Fibroblast of skin of left biceps (primary cell): ENCODE measurements around the gene DLGAP1.
"Not testable (repeated sequence)": the region's sequence is repeated elsewhere in the genome, so short reads cannot be mapped to it uniquely, and the experiment has no call there.

Source experiments
- DNase-seq, 2 experiments: peaks; one replicate each; pipeline ENCODE4 v3.0.0-alpha.2; 2013; ENCODE audit warnings: low read depth in 2 of 2

Gene DLGAP1

DNA sequence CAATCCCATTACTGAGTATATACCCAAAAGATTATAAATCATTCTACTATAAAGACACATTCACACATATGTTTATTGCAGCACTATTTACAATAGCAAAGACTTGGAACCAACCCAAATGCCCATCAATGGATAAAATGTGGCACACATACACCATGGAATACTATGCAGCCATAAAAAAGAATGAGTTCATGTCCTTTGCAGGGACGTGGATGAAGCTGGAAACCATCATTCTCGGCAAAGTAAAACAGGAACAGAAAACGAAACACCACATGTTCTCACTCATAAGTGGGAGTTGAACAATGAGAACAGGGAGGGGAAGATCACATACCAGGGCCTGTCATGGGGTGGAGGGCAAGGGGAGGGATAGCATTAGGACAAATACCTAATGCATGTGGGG lies 167.8 kb downstream of the DLGAP1 start:
- DNase-seq, result not testable (repeated sequence)

DNA sequence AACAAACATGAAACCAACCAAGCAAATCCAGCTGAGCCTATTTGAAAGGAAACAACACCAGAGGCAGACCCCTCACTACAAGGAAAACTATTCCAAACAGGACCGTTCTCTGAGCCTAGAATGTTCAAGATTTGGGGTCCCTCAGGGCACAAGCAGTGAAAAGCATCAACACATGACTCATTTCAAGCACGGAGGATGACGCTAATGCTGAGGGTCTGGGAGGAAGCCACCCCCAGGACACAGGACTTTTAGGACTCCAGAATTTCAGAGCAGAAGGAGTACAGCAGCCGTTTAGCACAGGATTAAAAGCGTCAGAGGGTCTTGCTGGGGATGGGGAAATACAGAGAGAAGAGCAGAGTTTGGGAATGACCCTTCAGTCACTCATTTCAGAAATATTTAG lies 168.9 kb downstream of the DLGAP1 start:
- no peak for DNase-seq

DNA sequence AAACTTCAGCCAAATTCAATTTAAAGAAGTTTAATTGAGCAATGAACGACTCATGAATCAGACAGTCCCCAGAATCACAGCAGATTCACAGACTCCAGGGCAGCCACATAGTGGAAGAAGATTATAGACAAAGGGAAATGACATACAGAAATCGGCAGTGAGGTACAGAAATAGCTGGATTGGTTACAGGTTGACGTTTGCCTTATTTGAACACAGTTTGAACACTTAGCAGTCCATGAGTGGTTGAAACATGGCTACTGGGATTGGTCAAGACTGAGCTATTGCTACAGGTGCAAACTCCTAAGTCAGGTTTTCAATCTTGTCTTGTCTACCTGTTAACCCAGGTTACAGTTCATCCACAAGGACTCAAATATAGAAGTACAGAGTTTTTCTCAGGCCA lies 169.6 kb downstream of the DLGAP1 start:
- no peak for DNase-seq

DNA sequence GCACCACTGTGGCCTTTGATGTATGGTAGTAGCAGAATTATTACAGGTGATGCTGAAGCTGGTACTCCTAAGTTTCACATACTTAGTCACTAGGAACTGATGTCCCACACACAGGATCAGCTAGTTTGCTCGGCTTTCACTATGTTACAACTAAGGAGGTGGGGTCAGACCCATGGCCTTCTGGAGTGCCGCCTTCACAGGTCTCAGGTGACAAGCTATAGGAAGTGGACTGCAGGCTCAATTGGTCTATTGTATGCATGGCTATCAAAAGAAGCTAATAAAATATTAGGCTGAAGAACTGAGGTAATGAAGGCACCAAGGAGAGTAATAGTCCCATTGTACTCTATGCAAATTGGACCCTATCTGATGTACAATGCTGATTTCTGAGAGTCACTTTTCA lies 170.6 kb downstream of the DLGAP1 start:
- no peak for DNase-seq

DNA sequence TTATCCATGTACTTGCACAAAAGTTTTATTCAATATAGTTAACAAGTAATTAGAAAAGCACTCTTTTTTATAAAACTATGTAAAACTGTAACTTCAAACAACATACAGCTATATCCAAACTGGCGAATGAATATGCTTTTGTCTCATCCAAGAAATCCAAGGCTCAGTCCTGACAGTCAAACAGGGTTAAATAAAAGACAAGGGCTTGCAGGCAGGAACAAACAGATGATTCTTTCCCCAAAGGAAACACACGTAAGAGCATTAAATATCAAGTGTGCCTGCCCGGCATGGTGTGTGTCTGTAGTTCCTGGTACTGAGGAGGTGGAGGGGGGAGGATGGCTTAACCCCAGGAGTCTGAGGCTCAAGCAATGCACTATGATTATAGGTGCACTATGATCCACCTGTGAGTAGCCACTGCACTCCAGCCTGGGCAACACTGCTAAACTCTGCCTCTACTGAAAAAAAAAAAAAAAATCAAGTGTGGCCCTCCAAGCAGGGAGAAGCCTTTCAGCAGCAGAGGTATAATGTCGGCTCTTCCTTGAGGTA lies 171.3 kb downstream of the DLGAP1 start:
- no peak for DNase-seq

DNA sequence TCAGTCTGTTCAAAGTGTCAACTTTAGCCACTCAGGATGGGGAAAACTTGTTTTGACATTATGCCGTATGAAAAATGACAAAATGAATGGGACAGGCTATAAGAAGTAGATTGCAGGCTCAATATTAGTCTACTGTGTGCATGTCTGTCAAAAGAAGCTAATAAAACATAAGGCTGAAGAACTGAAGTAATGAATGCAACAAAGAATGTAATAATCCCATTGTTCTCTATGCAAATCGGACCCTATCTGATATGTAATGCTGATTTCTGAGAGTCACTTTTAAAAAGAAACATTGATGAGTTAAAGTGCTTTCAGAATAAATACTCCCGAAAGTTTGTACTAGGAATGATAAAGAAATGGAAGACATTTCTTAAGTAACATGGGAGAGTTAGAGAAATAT lies 172.2 kb downstream of the DLGAP1 start:
- no peak for DNase-seq

DNA sequence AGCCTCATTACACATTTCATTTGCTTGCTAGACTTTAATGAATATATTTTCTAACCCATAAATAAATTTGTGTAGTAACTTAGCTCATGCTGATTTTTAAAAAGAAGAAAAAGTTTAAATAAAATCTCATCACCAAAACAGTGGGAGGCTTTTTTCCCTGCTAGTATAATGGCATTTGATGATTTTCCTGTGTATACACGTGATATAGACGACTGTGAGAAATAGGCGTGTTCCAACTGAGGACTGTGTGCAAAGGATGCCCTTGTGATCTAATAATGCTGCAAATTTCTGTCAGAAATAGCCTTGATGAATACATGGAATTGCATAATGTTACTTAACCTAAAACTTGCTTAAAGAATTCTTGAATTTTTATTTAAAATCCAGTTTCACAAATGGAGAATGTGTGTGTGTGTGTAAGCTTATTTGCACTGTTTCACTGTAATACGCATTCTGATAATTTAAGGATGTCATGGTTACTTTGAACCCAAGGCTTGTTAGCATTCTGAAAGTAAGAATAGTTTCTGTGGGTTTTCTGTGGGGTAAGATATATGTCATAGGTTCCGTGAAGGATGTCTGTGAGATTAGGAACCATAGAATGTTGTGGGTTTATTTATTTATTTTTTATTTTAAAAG lies 178.0 kb downstream of the DLGAP1 start:
- DNase-seq, result no peak

DNA sequence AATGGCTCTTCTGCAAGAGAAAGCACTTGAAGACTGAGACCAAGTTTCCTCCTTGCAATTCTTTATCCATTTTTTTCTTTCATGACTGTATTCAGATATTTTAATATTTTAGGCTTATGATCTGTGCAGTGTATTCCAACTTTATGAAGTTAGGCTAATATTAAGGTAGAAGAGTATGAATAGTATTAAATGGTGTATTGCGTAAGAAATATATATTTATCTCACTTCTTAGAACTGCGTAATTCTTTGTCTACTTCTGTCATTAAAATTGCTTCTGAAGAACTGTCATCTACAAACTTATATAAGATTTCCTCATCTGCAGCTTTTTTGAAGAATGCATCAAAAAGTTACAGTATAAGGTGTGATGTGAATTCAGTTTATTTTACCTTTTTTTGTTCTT lies 183.2 kb downstream of the DLGAP1 start:
- DNase-seq, result no peak

DNA sequence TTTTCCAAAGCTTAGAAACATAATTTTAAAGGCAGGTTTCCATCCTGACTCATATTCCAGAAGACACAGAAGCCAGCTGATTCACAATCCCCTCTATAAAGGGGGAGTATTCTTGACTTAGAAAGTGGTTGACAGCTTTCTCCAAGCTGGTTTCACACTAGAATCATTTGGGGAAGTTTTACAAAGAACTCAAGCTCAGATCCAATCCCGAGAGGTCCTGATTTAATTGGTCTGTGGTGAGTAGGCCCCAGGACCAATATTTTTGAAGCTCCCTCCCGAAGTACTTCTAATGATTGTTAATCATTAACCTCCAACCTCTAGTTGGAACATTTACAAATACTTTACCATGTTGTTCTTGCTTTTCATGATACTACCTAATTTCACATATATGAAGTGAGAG lies 184.1 kb downstream of the DLGAP1 start:
- no peak for DNase-seq

DNA sequence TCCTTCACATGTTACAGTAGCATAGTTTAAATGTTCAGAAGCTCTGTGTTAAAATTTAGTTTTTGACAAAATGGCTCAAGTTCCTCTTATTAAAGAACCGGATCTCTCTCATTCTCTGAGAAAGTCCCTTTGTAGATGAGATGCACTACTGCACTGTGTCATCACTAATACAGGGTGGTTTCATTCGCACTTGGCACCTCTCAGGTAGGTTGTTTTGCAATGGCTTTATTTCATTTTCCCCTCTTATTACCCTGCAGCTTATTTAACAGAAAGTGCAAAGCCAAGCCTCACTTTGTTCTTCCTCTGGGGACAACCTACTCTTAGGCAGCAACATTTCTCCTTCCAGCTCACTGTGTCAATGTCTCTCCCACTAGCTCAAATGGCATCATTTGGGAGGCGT lies 185.1 kb downstream of the DLGAP1 start:
- no peak for DNase-seq

DNA sequence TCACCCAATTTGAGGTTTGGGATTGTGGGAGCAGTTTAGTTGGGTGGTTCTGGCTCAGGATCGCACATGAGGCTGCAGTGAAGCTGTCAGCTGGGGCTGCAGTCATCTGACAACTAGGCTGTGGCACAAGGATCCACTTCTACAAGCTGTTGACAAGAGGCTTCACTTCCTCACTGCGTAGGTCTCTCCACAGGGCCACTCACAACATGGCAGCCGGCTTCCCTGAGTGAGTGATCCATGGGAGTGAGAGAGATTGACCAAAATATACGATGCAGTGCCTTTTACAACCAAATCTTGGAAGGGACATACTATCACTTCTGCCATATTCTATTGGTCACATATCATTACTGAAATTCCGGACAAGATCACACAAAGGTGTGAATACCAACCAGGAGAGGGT lies 187.5 kb downstream of the DLGAP1 start:
- no peak for DNase-seq

DNA sequence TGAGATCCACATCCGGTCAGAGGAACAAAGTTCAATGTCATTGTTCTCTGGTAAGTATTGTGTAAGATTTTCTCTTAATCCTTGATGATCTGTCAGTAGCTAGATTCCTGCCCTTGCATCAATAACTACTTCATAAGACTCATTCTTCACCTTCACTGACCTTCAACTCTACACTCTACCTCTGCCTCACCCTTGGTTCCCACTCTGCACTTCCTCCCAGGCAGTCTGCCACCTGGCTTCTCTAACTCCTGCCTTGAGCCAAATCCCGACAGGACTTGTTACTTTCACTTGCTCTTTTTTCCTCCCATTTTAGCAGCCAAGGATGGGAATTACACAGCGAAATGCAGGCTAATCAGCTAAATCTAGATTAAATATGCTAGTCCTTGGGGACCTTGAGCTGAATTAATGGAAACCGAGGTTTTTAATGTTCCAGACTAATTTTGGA lies 190.7 kb downstream of the DLGAP1 start:
- DNase-seq, result no peak

DNA sequence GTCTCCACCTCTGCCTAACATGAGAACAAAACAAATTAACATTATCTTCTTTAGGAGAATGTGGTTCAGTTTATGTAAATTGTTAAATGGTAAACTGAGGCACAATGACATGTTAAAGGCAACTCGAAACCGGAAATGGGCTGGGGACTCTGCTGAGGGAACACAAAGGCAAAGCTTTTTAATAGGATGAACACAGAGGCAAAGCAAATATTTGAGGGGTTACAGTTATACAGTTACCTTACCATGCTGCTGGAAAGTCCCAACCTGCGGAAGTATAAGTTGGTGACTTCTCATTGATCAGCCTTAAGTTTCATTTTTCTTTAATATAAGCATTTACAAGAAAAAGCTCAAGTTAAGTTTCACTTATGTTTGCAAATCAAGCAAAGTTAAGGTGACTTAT lies 195.0 kb downstream of the DLGAP1 start:
- no peak for DNase-seq

DNA sequence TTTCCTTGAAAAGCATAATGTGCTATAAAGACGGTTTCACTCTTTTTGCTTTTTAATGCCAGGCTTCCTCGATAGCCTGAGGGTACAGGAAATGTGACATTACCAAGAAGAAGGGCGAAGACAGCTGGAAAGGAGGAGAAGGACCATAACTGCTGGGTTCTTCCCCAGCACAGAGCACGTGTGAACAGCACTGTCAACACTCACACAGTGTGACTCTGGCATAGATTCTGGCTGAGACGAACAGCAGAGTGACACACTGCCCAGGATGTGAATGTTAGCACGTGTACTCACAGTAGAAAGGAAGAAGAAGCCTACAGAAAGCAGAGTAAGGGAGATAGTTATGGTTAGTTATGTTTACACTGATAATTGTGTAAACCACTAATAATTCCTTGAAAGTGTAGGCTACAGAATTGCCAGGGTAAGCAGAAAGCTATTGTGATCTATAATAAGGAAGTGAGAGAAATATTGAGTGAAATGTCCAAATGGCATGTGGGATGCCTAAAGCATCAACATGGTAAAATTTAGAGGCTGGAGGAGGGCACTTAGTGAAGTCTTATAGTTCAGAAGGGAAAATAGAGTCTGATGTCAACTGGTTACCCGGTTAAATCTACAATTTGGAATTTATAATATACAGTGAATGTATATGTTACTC lies 198.2 kb downstream of the DLGAP1 start:
- DNase-seq, result no peak

DNA sequence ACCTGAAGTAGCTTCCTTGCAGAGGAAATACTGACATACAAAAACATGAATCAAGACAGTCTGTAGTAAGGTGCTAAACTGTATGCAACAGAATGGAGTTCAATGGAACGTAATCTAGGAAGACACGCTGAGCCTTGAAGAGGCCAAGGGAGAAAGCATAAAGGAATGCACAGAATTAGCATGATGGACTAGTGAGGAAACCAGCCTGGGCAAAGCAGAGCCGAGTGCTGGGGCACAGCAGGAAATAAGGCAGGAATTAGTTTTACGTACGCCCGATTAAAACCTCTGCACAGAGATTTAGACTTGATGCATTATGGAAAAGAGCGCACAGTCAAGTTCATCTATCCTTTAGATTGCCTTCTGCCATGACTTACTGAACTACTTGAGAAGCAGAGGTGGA lies 200.3 kb downstream of the DLGAP1 start:
- DNase-seq, result no peak

DNA sequence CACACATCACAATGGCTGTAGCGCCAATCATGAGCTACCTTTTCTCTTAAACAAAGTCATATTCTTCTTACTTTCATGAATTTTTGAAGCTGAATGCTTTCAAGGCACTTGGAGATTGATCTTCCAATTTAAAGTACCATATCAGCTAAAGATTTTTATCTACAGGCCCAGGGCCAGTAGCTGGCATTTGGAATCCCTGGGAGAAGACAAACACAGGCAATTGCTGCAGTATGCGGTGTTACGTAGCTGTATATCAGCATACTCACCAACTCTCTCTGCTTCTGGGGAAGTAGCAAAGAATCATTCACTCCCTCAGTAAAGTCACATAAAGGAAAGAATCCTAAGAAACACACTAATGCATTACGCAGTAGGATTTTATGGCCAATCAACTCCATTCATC lies 202.3 kb downstream of the DLGAP1 start:
- DNase-seq, result no peak

DNA sequence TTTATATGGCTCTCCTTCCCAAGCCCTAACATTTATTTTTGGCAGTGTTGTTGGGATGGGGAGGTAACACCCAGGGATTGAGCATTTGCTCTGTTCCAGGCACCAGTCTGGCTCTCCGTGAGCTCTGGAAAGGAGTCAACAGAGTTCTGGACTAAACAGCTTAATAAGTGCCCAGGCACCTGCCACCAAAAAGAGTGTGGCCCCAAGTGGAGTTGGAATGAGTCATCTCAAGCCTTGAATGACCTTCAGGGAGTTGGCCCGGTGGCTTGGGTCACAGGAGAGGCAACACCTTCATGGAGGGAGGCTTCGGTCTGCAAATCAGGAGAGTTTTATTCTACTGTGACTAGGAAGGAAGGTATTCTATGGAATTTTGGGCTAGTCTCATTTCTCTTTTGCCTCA lies 203.2 kb downstream of the DLGAP1 start:
- DNase-seq, result no peak

DNA sequence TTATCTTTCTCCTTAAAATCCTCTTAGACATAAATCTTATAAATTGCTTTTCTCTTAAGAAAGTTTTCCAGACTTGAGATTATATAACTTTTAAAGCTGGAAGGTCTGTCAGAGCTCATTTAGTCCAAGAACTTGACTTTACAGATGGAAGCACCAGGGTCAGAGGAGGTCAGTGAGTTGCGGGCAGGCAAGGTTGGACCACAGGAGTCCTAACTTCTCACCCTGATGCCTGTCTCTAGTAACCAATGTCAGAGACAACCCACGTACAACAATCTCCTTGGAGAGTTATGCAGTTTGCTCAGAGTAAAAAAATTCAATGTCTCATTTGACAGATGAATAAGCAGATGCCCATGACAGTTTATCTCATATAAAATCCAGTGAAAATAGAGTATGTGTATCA lies 203.9 kb downstream of the DLGAP1 start:
- no peak for DNase-seq

DNA sequence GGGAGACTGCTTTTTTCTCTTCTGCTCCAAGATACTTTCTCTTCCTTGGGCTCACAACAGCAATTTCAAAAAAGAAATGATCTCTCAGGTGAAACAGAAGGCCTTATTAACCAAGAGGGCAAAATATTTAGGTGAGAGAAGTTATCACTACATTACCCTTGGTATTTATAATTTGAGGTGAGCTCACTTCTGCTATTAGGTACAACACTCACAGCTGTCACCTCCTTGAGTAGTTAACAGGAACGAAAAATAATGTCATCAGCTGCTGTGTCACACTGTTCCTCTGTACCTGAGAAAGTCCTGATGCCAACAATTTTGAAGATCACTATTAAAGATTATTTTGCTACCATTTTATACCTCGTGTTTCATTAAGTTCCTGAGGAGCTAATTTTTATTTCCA lies 205.0 kb downstream of the DLGAP1 start:
- no peak for DNase-seq

DNA sequence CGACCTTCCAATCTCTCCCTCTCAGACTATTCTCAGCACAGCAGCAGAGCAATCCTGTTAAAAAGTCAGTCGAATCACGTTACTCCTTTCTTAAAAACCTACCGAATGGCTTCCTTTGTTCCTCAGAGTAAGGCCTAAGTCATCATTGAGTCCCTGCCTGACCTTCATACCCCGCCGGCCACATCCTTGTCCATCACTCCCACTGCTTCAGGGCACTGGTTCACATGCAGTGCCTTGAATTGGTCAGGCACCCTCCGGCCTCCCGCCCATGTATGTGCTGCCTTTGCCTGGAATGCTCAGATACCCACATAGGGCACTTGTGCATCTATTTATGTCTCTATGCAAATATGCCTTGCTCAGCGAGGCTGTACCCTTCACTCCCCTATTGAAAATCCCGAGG lies 206.4 kb downstream of the DLGAP1 start:
- no peak for DNase-seq

DNA sequence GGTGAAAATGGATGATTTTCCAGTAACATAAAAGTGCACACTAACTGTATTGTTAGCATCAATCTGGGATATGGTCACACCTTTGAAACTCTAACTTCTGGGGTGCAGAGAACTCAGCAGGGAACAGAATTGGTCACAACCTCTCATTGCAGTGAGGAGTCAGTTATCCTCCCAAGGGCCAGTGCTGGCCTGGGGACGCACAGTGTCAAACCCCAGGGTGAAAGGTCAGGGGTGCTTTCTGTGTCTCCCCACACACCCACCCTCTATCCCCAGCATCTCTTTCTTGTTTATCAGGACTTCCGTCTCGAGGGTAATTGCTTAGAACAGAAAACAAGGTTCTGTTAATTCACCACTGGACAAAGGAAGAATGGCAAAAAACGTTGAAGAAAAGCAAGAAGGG lies 208.7 kb downstream of the DLGAP1 start:
- no peak for DNase-seq

DNA sequence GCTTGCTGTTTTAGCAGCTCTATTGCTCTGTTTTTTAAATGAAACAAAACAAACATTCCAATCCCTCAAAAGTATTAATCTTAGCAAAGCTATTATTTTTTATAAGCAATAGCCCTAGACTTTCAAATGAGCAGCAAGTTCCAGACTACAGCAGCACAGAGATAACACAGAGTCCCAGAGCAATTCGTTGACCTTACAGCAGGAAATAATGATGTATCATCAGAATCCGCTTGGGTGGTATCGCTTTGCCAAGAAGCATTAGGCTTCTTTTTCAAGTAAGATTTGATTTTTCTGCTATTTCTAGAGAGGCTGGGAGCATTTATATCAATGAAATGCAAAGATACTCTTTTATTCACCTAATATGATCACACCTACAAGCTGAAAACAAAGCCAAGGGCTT lies 209.7 kb downstream of the DLGAP1 start:
- no peak for DNase-seq

DNA sequence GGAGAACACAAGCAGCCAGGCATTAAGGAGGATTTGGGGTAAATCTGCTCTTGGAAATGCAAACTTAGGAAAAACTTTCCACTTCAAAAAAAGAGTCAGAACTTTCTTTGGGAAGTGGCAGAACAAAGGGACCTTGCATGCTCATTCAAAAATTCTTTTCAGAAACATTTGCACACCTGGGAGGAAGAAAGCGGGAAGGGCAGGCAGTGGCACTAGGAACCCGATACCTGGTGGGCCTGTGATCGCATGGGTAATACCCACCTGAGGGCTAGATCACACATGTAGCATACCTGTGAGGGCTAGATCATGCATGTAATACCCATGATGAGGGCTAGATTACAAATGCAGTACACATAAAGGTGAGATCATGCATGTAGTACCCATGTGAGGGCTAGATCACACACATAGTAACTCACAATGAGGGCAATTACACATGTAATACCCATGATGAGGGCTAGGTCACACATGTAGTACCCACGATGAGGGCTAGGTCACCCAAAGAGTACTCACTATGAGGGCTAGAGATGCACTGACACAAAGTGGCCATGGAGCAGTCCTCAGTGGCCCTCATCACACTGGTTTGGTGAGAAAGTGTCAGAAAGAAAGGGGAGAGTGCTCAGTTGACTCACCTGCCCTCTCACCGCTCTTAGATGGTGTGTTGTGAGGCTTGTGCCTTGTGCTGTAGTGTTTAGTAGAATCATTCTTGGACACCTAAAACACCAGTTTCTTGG lies 212.5 kb downstream of the DLGAP1 start:
- DNase-seq, result no peak
